SK-N-SH (cell line): ENCODE data around the gene GAST.

Experiments
- CTCF ChIP-seq: fragments of 200-600 bp; sonication (generic); IDR thresholded peaks from 2 replicates; pipeline ENCODE4 v1.6.1; 2017; ENCODE audit warnings: antibody characterized with exemption, mild to moderate bottlenecking, moderate library complexity
- NRF1 ChIP-seq: IDR thresholded peaks from 2 replicates; pipeline ENCODE4 v1.6.1; 2012; ENCODE audit warnings: low read depth, mild to moderate bottlenecking, low read length
- TCF12 ChIP-seq: IDR thresholded peaks from 2 replicates; pipeline ENCODE4 v1.4.0; 2012

- TF ChIP-seq NRF1, result no peak
- no peak for TF ChIP-seq TCF12
- no peak for TF ChIP-seq CTCF
Measured at GRCh38 chr17:41705271-41705991, 6.7 kb upstream of the GAST start.
